ENCODE data around the gene PRR16. TPM values are rescaled to one million over a fixed set of nuclear protein-coding genes. Genes with fewer than 3 reads are reported as not detected.

The PRR16 gene
- polyA plus RNA-seq, 2 of the 4 experiments (the other 2 are of a cell fraction) = 0.05 TPM; not detected in 1

DNA sequence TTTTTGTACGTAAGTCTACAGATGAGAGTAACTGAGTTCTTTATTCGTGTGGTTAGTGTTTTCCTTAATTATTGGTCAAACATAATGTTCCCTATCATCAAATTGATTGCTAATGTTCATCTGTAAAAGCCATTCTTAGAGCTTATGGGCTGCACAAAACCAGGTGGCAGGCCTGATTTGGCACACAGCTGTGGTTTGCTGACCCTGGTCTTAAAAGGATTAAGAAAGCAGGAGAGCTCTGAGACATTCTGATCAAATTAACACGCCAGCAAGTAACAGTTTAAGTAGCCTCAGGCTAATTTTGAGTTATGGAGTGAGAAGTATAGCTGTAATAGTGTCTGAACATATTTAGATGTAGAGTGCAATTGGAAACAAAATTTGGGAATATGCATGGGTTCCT lies 63.2 kb downstream of the PRR16 start (continued):
- no peak for TF ChIP-seq RAD21 (conservative IDR thresholded peaks at IDR 0.05 in 1 of 2, IDR thresholded peaks at IDR 0.05 in 1 of 2)
- TF ChIP-seq CEBPB (IDR thresholded peaks at IDR 0.05) = no peak
- TF ChIP-seq CBX8 (IDR thresholded peaks at IDR 0.05) = no peak
- no peak for TF ChIP-seq JUN (IDR thresholded peaks at IDR 0.05)
- no peak for TF ChIP-seq HOXA7 (CRISPR knock-in tag; IDR thresholded peaks at IDR 0.05)
- no peak for TF ChIP-seq NFE2L2 (conservative IDR thresholded peaks at IDR 0.05; ENCODE audit: low read length)
- TF ChIP-seq KDM5A (IDR thresholded peaks at IDR 0.05) = no peak
- TF ChIP-seq CHD2 (IDR thresholded peaks at IDR 0.05; ENCODE audit: low read length, partially characterized antibody) = no peak
- no peak for TF ChIP-seq ZC3H11A (IDR thresholded peaks at IDR 0.05)
- TF ChIP-seq FOXS1 (CRISPR knock-in tag; IDR thresholded peaks at IDR 0.05) = no peak
- TF ChIP-seq, protein P1, sequence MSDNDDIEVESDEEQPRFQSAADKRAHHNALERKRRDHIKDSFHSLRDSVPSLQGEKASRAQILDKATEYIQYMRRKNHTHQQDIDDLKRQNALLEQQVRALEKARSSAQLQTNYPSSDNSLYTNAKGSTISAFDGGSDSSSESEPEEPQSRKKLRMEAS (IDR thresholded peaks at IDR 0.05) = no peak
- no peak for TF ChIP-seq ZSCAN20 (CRISPR knock-in tag; IDR thresholded peaks at IDR 0.05)

DNA sequence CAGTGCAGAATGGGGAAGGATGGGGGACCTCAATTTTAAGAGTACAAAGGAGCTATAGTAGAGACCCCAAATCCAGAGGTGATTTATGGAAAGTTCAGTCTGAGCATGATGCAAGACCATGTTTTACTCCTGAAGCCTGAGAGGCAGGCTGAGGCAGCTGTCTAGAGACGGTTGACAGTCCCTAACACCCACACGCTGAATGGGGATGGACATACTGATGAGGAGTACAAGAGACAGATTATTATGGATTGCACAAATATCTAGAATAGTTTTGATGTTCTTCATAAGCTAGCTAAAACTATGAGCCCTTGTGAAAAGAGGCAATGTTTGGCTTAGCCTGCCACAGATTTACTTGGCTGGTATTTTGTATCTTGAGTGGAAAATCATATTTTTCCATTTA lies 64.5 kb downstream of the PRR16 start:
- TF ChIP-seq RFX5 (IDR thresholded peaks at IDR 0.05) (no peak), PHF8 (IDR thresholded peaks at IDR 0.05; ENCODE audit: borderline replicate concordance, low read depth) (no peak), ZNF302 (CRISPR knock-in tag; IDR thresholded peaks at IDR 0.05) (no peak), RAD21 (conservative IDR thresholded peaks at IDR 0.05 in 1 of 2, IDR thresholded peaks at IDR 0.05 in 1 of 2) (no peak), CEBPB (IDR thresholded peaks at IDR 0.05) (no peak)
- TF ChIP-seq, protein P2, sequence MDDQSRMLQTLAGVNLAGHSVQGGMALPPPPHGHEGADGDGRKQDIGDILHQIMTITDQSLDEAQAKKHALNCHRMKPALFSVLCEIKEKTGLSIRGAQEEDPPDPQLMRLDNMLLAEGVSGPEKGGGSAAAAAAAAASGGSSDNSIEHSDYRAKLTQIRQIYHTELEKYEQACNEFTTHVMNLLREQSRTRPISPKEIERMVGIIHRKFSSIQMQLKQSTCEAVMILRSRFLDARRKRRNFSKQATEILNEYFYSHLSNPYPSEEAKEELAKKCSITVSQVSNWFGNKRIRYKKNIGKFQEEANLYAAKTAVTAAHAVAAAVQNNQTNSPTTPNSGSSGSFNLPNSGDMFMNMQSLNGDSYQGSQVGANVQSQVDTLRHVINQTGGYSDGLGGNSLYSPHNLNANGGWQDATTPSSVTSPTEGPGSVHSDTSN (IDR thresholded peaks at IDR 0.05) = no peak
- TF ChIP-seq, protein P3, sequence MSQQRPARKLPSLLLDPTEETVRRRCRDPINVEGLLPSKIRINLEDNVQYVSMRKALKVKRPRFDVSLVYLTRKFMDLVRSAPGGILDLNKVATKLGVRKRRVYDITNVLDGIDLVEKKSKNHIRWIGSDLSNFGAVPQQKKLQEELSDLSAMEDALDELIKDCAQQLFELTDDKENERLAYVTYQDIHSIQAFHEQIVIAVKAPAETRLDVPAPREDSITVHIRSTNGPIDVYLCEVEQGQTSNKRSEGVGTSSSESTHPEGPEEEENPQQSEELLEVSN (IDR thresholded peaks at IDR 0.05; ENCODE audit: borderline replicate concordance, low read depth) = no peak
- TF ChIP-seq, protein P4, sequence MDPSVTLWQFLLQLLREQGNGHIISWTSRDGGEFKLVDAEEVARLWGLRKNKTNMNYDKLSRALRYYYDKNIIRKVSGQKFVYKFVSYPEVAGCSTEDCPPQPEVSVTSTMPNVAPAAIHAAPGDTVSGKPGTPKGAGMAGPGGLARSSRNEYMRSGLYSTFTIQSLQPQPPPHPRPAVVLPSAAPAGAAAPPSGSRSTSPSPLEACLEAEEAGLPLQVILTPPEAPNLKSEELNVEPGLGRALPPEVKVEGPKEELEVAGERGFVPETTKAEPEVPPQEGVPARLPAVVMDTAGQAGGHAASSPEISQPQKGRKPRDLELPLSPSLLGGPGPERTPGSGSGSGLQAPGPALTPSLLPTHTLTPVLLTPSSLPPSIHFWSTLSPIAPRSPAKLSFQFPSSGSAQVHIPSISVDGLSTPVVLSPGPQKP (IDR thresholded peaks at IDR 0.05; ENCODE audit: low read depth, low read length) = no peak
- Histone ChIP-seq H3K9me3 (no peaks in the 10 kb centered on the region), H3K27ac (no peak overlapping the region), H3K4me1 (no peaks in the 10 kb centered on the region), H3K4me3 (no peak overlapping the region), H3K4me2 (no peak overlapping the region)
- no peak for FAIRE-seq
- ChIA-PET POLR2A (no interaction called here), CTCF (no interaction called here)
- no peak for ATAC-seq
- WGBS (ENCODE audit: missing lambda C conversion rate) = 12% methylated on average over 2 of the region's 2 CpGs
- no peak for DNase-seq (ENCODE audit: low read depth in 1 of 2, low spot score in 1 of 2)

DNA sequence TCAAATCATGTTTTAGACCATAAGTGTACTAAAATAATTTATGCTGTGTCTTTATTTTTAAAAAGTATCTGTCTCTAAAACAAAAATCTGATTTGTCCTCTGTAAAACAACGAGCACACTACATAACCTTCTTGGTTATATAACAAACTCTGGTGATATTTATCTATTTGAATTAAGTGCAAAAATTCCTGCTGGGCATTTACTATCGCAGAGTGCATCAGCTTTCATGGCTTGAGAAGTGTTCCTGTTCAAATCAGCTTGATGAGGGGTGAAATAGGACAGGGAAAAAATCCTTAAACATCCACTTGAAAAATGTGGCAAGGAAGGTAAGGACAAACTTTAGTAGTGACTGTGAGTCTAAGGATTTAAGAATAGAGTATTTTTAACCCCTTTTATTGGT lies 65.3 kb downstream of the PRR16 start:
- Histone ChIP-seq H3K4me1 (no peaks in the 10 kb centered on the region), H3K27ac (no peak overlapping the region), H3K9me3 (no peaks in the 10 kb centered on the region), H3K4me2 (no peak overlapping the region), H3K4me3 (no peak overlapping the region)
- no peak for ATAC-seq
- ChIA-PET CTCF (no interaction called here), POLR2A (no interaction called here)
- no peak for DNase-seq (ENCODE audit: low read depth in 1 of 2, low spot score in 1 of 2)
- WGBS (ENCODE audit: missing lambda C conversion rate) = 5% methylated on average over 2 of the region's 2 CpGs
- no peak for FAIRE-seq
- TF ChIP-seq NFE2L2 (conservative IDR thresholded peaks at IDR 0.05; ENCODE audit: low read length) (no peak), HDAC2 (IDR thresholded peaks at IDR 0.05) (no peak), ZSCAN20 (CRISPR knock-in tag; IDR thresholded peaks at IDR 0.05) (no peak), POLR2AphosphoS2 (conservative IDR thresholded peaks at IDR 0.05; ENCODE audit: low read length) (no peak), SMC3 (IDR thresholded peaks at IDR 0.05) (no peak), HOXA7 (CRISPR knock-in tag; IDR thresholded peaks at IDR 0.05) (no peak), FOXS1 (CRISPR knock-in tag; IDR thresholded peaks at IDR 0.05) (no peak), CHD4 (IDR thresholded peaks at IDR 0.05; ENCODE audit: borderline replicate concordance) (no peak), RARB (CRISPR knock-in tag; IDR thresholded peaks at IDR 0.05) (no peak), KDM5A (IDR thresholded peaks at IDR 0.05) (no peak), BHLHE40 (IDR thresholded peaks at IDR 0.05; ENCODE audit: low read depth, low read length) (no peak), RAD21 (conservative IDR thresholded peaks at IDR 0.05 in 1 of 2, IDR thresholded peaks at IDR 0.05 in 1 of 2) (no peak)
- TF ChIP-seq, protein P4 (IDR thresholded peaks at IDR 0.05; ENCODE audit: low read depth, low read length) = no peak
- TF ChIP-seq, protein P5, sequence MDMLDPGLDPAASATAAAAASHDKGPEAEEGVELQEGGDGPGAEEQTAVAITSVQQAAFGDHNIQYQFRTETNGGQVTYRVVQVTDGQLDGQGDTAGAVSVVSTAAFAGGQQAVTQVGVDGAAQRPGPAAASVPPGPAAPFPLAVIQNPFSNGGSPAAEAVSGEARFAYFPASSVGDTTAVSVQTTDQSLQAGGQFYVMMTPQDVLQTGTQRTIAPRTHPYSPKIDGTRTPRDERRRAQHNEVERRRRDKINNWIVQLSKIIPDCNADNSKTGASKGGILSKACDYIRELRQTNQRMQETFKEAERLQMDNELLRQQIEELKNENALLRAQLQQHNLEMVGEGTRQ (IDR thresholded peaks at IDR 0.05) = no peak
